Keratinocyte (primary cell): ENCODE data around the gene PGAM5. TPM values are rescaled to one million over a fixed set of nuclear protein-coding genes. Genes with fewer than 3 reads are reported as not detected.

ENCODE experiments used
- DNase-seq: peaks from one replicate; pipeline ENCODE4 v3.0.0-alpha.2; 2011; ENCODE audit warnings: low read depth, missing footprints, low spot score
- FAIRE-seq: peaks from 2 replicates; lab custom pipeline; 2011; peaks lifted over from hg19 to GRCh38; lab: Jason Lieb, UNC
- H2AFZ ChIP-seq: 2 replicates; pipeline ENCODE4 v1.6.0; 2012; ENCODE audit warnings: low read length, control low read depth, inconsistent platforms; ENCODE audit not compliant: control insufficient read depth
- H3K27ac ChIP-seq: 2 replicates; pipeline ENCODE4 v1.5.1; 2011; ENCODE audit warnings: low read length; ENCODE audit not compliant: control insufficient read depth, insufficient read depth
- H3K27me3 ChIP-seq: 3 replicates; pipeline ENCODE4 v1.6.0; 2011; ENCODE audit warnings: low read length; ENCODE audit not compliant: control insufficient read depth, insufficient read depth; ENCODE audit errors: extremely low read depth
- H3K36me3 ChIP-seq, 2 experiments: 2 replicates in 1 of 2; 3 replicates in 1 of 2; pipeline ENCODE4 v1.5.1; 2011; ENCODE audit warnings: low read length in 2 of 2, mild to moderate bottlenecking in 1 of 2; ENCODE audit not compliant: control insufficient read depth in 2 of 2, insufficient read depth in 2 of 2; ENCODE audit errors: extremely low read depth in 1 of 2
- H3K4me1 ChIP-seq: 3 replicates; pipeline ENCODE4 v1.5.1; 2011; ENCODE audit warnings: low read length; ENCODE audit not compliant: control insufficient read depth, insufficient read depth; ENCODE audit errors: extremely low read depth
- H3K4me2 ChIP-seq: 3 replicates; pipeline ENCODE4 v1.6.0; 2011; ENCODE audit warnings: low read depth, low read length; ENCODE audit not compliant: control insufficient read depth, insufficient read depth; ENCODE audit errors: extremely low read depth
- H3K4me3 ChIP-seq, 3 experiments: fragments of 200-600 bp in 1 of 3; sonication (generic) in 1 of 3; 2 replicates in 2 of 3; 3 replicates in 1 of 3; pipeline ENCODE4 v1.5.1; 2011 to 2016; ENCODE audit warnings: low read length in 3 of 3, mild to moderate bottlenecking in 3 of 3, control low read depth in 2 of 3, inconsistent platforms in 1 of 3, low read depth in 1 of 3, mixed read lengths in 1 of 3, mixed run types in 1 of 3, moderate library complexity in 1 of 3; ENCODE audit not compliant: control insufficient read depth in 2 of 3, insufficient read depth in 2 of 3; ENCODE audit errors: extremely low read depth in 1 of 3
- H3K79me2 ChIP-seq: 2 replicates; pipeline ENCODE4 v1.6.0; 2012; ENCODE audit warnings: low read length; ENCODE audit not compliant: control insufficient read depth, insufficient read depth
- H3K9ac ChIP-seq: 3 replicates; pipeline ENCODE4 v1.6.0; 2011; ENCODE audit warnings: low read length; ENCODE audit not compliant: control insufficient read depth, insufficient read depth; ENCODE audit errors: extremely low read depth
- H3K9me1 ChIP-seq: 3 replicates; pipeline ENCODE4 v1.6.0; 2011; ENCODE audit warnings: low read length; ENCODE audit not compliant: control insufficient read depth, insufficient read depth; ENCODE audit errors: extremely low read depth
- H3K9me3 ChIP-seq: 2 replicates; pipeline ENCODE4 v1.5.1; 2012; ENCODE audit warnings: low read depth, low read length; ENCODE audit not compliant: control insufficient read depth
- H4K20me1 ChIP-seq: 3 replicates; pipeline ENCODE4 v1.6.0; 2011; ENCODE audit warnings: low read length; ENCODE audit not compliant: control insufficient read depth, insufficient read depth; ENCODE audit errors: extremely low read depth
- CTCF ChIP-seq, 3 experiments: IDR thresholded peaks in 1 of 3; conservative IDR thresholded peaks in 1 of 3; optimal IDR thresholded peaks in 1 of 3; 2 replicates in 2 of 3; 3 replicates in 1 of 3; pipeline versions ENCODE3 to v1.5.1; 2011; ENCODE audit warnings: low read length in 3 of 3, mild to moderate bottlenecking in 3 of 3, moderate library complexity in 2 of 3, control low read depth in 1 of 3, inconsistent platforms in 1 of 3; ENCODE audit not compliant: insufficient read depth in 2 of 3; ENCODE audit errors: extremely low read depth in 1 of 3
- EZH2 ChIP-seq: IDR thresholded peaks from one replicate; pipeline ENCODE4 v1.6.1; 2012; ENCODE audit warnings: inconsistent platforms, mild to moderate bottlenecking, low read length, moderate library complexity
- dilution Hi-C: fragments of 300-500 bp; cut with MboI; formaldehyde crosslinking; loops from one replicate; pipeline ENCODE4 v1.7.0; 2020; ENCODE audit warnings: low sequenced_read_pairs; ENCODE audit not compliant: extremely low pct_ligation_motif_present
- polyA plus RNA-seq, 5 experiments: library from polyadenylated mRNA; depleted of rRNA in 3 of 5; stranded (reverse) in 3 of 5; stranded (forward) in 1 of 5; unstranded in 1 of 5; fragments of >200 nt; gene quantifications; 1 replicate in 1 of 5; 2 replicates in 3 of 5; 3 replicates in 1 of 5; pipeline versions ENCODE4 v1.2.1 to v1.2.3, GENCODE V29; 2011 to 2012; ENCODE audit warnings: missing spikeins in 2 of 5, low read depth in 1 of 5, low replicate concordance in 1 of 5

Gene PGAM5
- polyA plus RNA-seq, 1 donor (not counting 4 experiments of a cell fraction or from before 2014, with no cell fraction given) = 31.5 TPM

- H3K4me1 ChIP-seq = peaks cover 15% of the 10 kb centered on the region
- H3K27me3 ChIP-seq = no peaks in the 10 kb centered on the region
- H3K9ac ChIP-seq = no peak overlapping the region
- no peaks in the 10 kb centered on the region for H3K9me1 ChIP-seq
- H3K79me2 ChIP-seq = peaks cover 29% of the 10 kb centered on the region
- no peak for TF ChIP-seq CTCF (optimal IDR thresholded peaks at IDR 0.05 in 1 of 3, IDR thresholded peaks at IDR 0.05 in 1 of 3, conservative IDR thresholded peaks at IDR 0.05 in 1 of 3; ENCODE audit: extremely low read depth in 1 of 3, insufficient read depth in 2 of 3, low read length in 3 of 3)
- no peak for TF ChIP-seq EZH2
- peaks cover 0 to 8% of the 10 kb centered on the region in 2 experiments for H3K36me3 ChIP-seq
- H2AFZ ChIP-seq = no peak overlapping the region
- no peak overlapping the region for H3K4me2 ChIP-seq
- no peaks in the 10 kb centered on the region for H3K9me3 ChIP-seq
- DNase-seq (no peak), FAIRE-seq (no peak)
- dilution Hi-C loops = no loop called here
- H3K27ac ChIP-seq = no peak overlapping the region
- peaks cover 3% of the 10 kb centered on the region for H4K20me1 ChIP-seq
- no peak overlapping the region for H3K4me3 ChIP-seq
Observed at GRCh38 chr12:132708150-132708549, 2.5 kb upstream of the PGAM5 start.

GRCh38 chr12:132710043-132710404, 618 bp upstream of the PGAM5 start:
- H3K9ac ChIP-seq = peak overlapping the region; percentile 87
- peaks cover 6% of the 10 kb centered on the region for H4K20me1 ChIP-seq
- peaks cover 15% of the 10 kb centered on the region for H3K4me1 ChIP-seq
- H3K9me1 ChIP-seq = no peaks in the 10 kb centered on the region
- DNase-seq = no peak
- peaks cover 47% of the 10 kb centered on the region for H3K79me2 ChIP-seq
- H3K36me3 ChIP-seq = peaks cover 0 to 9% of the 10 kb centered on the region in 2 experiments
- dilution Hi-C loops = no loop called here
- TF ChIP-seq CTCF (optimal IDR thresholded peaks at IDR 0.05 in 1 of 3, IDR thresholded peaks at IDR 0.05 in 1 of 3, conservative IDR thresholded peaks at IDR 0.05 in 1 of 3; ENCODE audit: extremely low read depth in 1 of 3, insufficient read depth in 2 of 3, low read length in 3 of 3) (no peak), EZH2 (no peak)
- H2AFZ ChIP-seq = peak overlapping the region; percentile 86
- peak overlapping the region; percentile 82 to 96 (median 89) for H3K4me3 ChIP-seq
- no peaks in the 10 kb centered on the region for H3K9me3 ChIP-seq
- peak overlapping the region; percentile 92 for H3K4me2 ChIP-seq
- no peak for FAIRE-seq
- no peaks in the 10 kb centered on the region for H3K27me3 ChIP-seq
- H3K27ac ChIP-seq = peak overlapping the region; percentile 76
